Activated naive CD8-positive, alpha-beta T cell treated with anti-CD3 and anti-CD28 coated beads, Interleukin-2, amount 10 ng/mL, durations not matched to agents 7 days and 5 days (primary cell): ENCODE results near the gene ZBP1. TPM values are rescaled to one million over a fixed set of nuclear protein-coding genes. Genes with fewer than 3 reads are reported as not detected.

Experiments used
- ATAC-seq: fragments of 150-1000 bp; cut with Tn5 transposase; one replicate; pipeline ENCODE4 v1.10.0; 2021; ENCODE audit warnings: low read depth, moderate library complexity
- POLR2A ChIA-PET: fragments of 350-600 bp; sonication (Branson Sonifier 250); formaldehyde crosslinking; loops from one replicate; lab custom pipeline; 2021; ENCODE audit warnings: antibody characterized with exemption; lab: Charles Lee
- DNase-seq: peaks from one replicate; pipeline ENCODE4 v3.0.0; 2021
- H3K27ac Mint-ChIP-seq: one replicate; pipeline ENCODE4 v1.8.0; 2022; ENCODE audit warnings: mild to moderate bottlenecking, mixed read lengths
- H3K27me3 Mint-ChIP-seq: one replicate; pipeline ENCODE4 v1.8.0; 2022; ENCODE audit warnings: mild to moderate bottlenecking, moderate library complexity, mixed read lengths
- H3K36me3 Mint-ChIP-seq: one replicate; pipeline ENCODE4 v1.8.0; 2021; ENCODE audit warnings: mild to moderate bottlenecking, mixed read lengths
- H3K4me1 Mint-ChIP-seq: one replicate; pipeline ENCODE4 v1.8.0; 2021; ENCODE audit warnings: mixed read lengths
- H3K4me3 Mint-ChIP-seq: one replicate; pipeline ENCODE4 v1.8.0; 2022; ENCODE audit warnings: mild to moderate bottlenecking, moderate library complexity, mixed read lengths
- H3K9me3 Mint-ChIP-seq: one replicate; pipeline ENCODE4 v1.8.0; 2021; ENCODE audit warnings: mixed read lengths
- total RNA-seq, 2 experiments: library from RNA; stranded (reverse); gene quantifications; one replicate each; pipeline ENCODE4 v1.2.3, GENCODE V29; 2021

Gene ZBP1
- total RNA-seq, 2 experiments from 2014 or later, result 27.5 to 28.5 TPM

- ATAC-seq (no peak), DNase-seq (no peak)
- Mint-ChIP-seq H3K27me3 (peaks cover 14% of the 10 kb centered on the region), H3K36me3 (no peaks in the 10 kb centered on the region), H3K27ac (no peak overlapping the region), H3K4me3 (no peak overlapping the region), H3K9me3 (no peaks in the 10 kb centered on the region), H3K4me1 (no peaks in the 10 kb centered on the region)
- POLR2A ChIA-PET, result no interaction called here
Measured at GRCh38 chr20:57566803-57567459, 53.3 kb downstream of the ZBP1 start.

DNA sequence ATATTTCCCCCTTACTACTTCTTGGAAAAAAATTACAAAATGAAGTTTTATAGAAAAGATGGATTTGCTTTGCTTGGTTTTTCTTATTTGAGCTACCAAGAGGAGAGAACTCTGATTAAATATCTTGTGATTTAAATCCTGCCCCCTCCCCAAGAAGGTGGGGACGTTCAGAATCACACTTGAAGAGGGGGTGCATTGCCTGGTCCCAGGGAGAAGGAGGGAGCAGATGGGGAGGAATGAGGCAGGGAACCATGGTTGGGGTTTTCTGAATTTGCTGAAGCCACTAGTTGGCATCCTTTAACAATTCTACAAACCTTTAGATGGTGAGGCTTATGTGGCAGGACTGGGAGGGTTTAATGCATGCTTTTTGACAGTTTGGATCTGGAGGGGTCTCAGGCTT, 53.8 kb downstream of the ZBP1 start:
- H3K36me3 Mint-ChIP-seq, result no peaks in the 10 kb centered on the region
- ATAC-seq, result no peak
- peaks cover 14% of the 10 kb centered on the region for H3K27me3 Mint-ChIP-seq

GRCh38 chr20:57564951-57565642, 55.1 kb downstream of the ZBP1 start:
- POLR2A ChIA-PET, result no interaction called here
- DNase-seq, result no peak
- ATAC-seq, result no peak
- Mint-ChIP-seq H3K4me1 (no peaks in the 10 kb centered on the region), H3K4me3 (no peak overlapping the region), H3K27ac (no peak overlapping the region), H3K9me3 (no peaks in the 10 kb centered on the region), H3K36me3 (no peaks in the 10 kb centered on the region), H3K27me3 (peaks cover 16% of the 10 kb centered on the region)

More for the DNA sequence above, 53.8 kb downstream of the ZBP1 start:
- no peak for DNase-seq
- no peaks in the 10 kb centered on the region for H3K9me3 Mint-ChIP-seq
- H3K4me3 Mint-ChIP-seq, result no peak overlapping the region
- H3K27ac Mint-ChIP-seq, result no peak overlapping the region
- POLR2A ChIA-PET, result no interaction called here
- H3K4me1 Mint-ChIP-seq, result no peaks in the 10 kb centered on the region

GRCh38 chr20:57564180-57564802, 55.9 kb downstream of the ZBP1 start:
- no peaks in the 10 kb centered on the region for H3K4me1 Mint-ChIP-seq
- ATAC-seq (no peak), DNase-seq (no peak)
- POLR2A ChIA-PET, result no interaction called here
- H3K9me3 Mint-ChIP-seq, result no peaks in the 10 kb centered on the region
- no peaks in the 10 kb centered on the region for H3K36me3 Mint-ChIP-seq
- H3K27me3 Mint-ChIP-seq, result peaks cover 18% of the 10 kb centered on the region
- H3K27ac Mint-ChIP-seq, result no peak overlapping the region
- H3K4me3 Mint-ChIP-seq, result no peak overlapping the region

GRCh38 chr20:57563522-57563921, 56.7 kb downstream of the ZBP1 start:
- DNase-seq, result no peak
- Mint-ChIP-seq H3K4me3 (no peak overlapping the region), H3K9me3 (no peaks in the 10 kb centered on the region), H3K27ac (no peak overlapping the region), H3K36me3 (no peaks in the 10 kb centered on the region), H3K27me3 (peaks cover 13% of the 10 kb centered on the region), H3K4me1 (no peaks in the 10 kb centered on the region)
- no peak for ATAC-seq
- POLR2A ChIA-PET, result no interaction called here

DNA sequence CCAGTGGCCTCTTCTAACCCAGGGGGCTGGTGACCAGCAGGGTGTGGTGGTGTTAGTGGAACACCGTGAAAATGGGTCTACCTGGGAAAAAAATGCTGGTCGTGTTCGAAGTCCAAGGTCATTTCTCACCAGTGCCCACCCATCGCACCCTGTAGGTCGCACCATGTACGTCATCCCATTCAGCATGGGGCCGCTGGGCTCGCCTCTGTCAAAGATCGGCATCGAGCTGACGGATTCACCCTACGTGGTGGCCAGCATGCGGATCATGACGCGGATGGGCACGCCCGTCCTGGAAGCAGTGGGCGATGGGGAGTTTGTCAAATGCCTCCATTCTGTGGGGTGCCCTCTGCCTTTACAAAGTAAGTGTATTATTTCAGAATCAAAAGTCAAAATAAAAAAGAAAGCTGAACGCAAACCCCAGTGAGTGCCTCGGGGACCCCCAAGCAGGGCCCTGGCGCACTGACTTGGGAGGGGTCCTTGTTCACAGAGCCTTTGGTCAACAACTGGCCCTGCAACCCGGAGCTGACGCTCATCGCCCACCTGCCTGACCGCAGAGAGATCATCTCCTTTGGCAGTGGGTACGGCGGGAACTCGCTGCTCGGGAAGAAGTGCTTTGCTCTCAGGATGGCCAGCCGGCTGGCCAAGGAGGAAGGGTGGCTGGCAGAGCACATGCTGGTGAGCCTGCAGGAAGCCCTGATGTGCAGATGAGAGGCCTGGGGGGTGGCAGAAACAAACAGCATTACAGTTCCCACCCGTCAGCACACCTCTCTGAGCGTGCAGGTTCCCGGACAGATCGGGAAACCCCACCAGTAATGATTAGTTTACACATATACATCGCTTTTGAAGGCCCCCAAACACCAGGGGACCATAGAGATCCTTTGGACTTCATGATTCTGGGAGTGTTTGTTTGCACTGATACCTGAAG, 57.4 kb downstream of the ZBP1 start:
- ATAC-seq (no peak), DNase-seq (no peak)
- Mint-ChIP-seq H3K4me3 (no peak overlapping the region), H3K27ac (no peak overlapping the region), H3K4me1 (no peaks in the 10 kb centered on the region), H3K9me3 (no peaks in the 10 kb centered on the region), H3K36me3 (no peaks in the 10 kb centered on the region), H3K27me3 (peaks cover 14% of the 10 kb centered on the region)
- POLR2A ChIA-PET, result no interaction called here

DNA sequence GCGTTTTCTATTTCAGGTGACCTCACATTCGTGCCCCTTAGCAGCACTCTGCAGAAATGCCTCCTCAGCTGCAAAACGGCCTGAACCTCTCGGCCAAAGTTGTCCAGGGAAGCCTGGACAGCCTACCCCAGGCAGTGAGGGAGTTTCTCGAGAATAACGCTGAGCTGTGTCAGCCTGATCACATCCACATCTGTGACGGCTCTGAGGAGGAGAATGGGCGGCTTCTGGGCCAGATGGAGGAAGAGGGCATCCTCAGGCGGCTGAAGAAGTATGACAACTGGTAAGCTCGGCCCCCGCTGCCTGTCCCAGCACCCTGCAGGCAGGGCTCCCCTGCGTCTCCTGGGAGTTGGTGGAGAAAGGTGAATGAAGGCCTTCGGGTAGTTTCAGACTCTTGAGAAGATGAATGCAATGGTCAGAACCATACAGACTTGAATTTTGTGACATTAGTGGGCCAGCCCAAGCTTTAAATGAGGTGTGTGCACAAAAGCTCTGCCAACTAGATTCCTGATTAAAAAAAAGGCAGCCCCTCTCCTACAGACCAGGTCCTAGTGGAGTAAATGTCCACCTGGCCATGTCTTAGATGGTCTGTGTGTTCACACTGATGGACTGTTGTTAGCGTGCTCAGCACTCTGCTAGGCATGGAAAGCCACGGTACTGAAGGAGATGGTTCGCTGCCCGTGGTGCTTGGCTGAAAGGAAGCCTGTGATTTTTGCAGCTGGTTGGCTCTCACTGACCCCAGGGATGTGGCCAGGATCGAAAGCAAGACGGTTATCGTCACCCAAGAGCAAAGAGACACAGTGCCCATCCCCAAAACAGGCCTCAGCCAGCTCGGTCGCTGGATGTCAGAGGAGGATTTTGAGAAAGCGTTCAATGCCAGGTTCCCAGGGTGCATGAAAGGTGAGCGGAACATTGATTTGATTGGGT, 58.6 kb downstream of the ZBP1 start:
- H3K27ac Mint-ChIP-seq, result no peak overlapping the region
- POLR2A ChIA-PET, result no interaction called here
- H3K27me3 Mint-ChIP-seq, result peaks cover 17% of the 10 kb centered on the region
- no peaks in the 10 kb centered on the region for H3K9me3 Mint-ChIP-seq
- no peak overlapping the region for H3K4me3 Mint-ChIP-seq
- H3K36me3 Mint-ChIP-seq, result no peaks in the 10 kb centered on the region
- no peaks in the 10 kb centered on the region for H3K4me1 Mint-ChIP-seq
- ATAC-seq (no peak), DNase-seq (no peak)

GRCh38 chr20:57560554-57561355, 59.5 kb downstream of the ZBP1 start, which contains the start of gene PCK1:
TSS of gene PCK1 (plus strand) at chr20:57561110. CDS start at chr20:57561412, 302 bp downstream.
- Mint-ChIP-seq H3K27ac (no peak within 1 kb of the TSS), H3K27me3 (peaks cover 14% of the 10 kb centered on the region), H3K9me3 (no peaks in the 10 kb centered on the region), H3K4me1 (no peaks in the 10 kb centered on the region), H3K4me3 (no peak within 1 kb of the TSS), H3K36me3 (no peaks in the 10 kb centered on the region)
- DNase-seq (no peak), ATAC-seq (no peak)
- POLR2A ChIA-PET, result no interaction called here

GRCh38 chr20:57559658-57560553, 60.3 kb downstream of the ZBP1 start:
- H3K4me3 Mint-ChIP-seq, result no peak overlapping the region
- no peaks in the 10 kb centered on the region for H3K9me3 Mint-ChIP-seq
- ATAC-seq (no peak), DNase-seq (no peak)
- peaks cover 13% of the 10 kb centered on the region for H3K27me3 Mint-ChIP-seq
- H3K4me1 Mint-ChIP-seq, result no peaks in the 10 kb centered on the region
- no peak overlapping the region for H3K27ac Mint-ChIP-seq
- H3K36me3 Mint-ChIP-seq, result no peaks in the 10 kb centered on the region
- POLR2A ChIA-PET, result no interaction called here

DNA sequence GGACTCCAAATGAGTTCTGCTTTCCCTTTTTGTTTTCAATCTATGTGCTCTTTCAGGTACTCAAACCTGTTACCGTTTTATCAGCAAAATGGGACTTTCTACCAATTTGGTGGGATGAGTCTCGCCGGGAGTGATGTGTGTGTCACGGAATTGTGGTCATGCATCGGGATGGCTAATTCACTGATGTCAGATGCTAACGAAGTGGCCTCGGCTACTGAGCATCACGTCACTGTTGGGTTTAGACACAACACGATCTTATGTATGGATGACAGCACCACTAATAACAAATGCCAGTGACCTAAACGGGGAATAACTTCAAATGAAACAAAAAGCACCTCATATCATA, 61.0 kb downstream of the ZBP1 start:
- H3K4me3 Mint-ChIP-seq, result no peak overlapping the region
- no peak overlapping the region for H3K27ac Mint-ChIP-seq
- H3K36me3 Mint-ChIP-seq, result no peaks in the 10 kb centered on the region
- no peaks in the 10 kb centered on the region for H3K4me1 Mint-ChIP-seq
- H3K9me3 Mint-ChIP-seq, result no peaks in the 10 kb centered on the region
- POLR2A ChIA-PET, result no interaction called here
- ATAC-seq, result no peak
- no peak for DNase-seq
- peaks cover 16% of the 10 kb centered on the region for H3K27me3 Mint-ChIP-seq

DNA sequence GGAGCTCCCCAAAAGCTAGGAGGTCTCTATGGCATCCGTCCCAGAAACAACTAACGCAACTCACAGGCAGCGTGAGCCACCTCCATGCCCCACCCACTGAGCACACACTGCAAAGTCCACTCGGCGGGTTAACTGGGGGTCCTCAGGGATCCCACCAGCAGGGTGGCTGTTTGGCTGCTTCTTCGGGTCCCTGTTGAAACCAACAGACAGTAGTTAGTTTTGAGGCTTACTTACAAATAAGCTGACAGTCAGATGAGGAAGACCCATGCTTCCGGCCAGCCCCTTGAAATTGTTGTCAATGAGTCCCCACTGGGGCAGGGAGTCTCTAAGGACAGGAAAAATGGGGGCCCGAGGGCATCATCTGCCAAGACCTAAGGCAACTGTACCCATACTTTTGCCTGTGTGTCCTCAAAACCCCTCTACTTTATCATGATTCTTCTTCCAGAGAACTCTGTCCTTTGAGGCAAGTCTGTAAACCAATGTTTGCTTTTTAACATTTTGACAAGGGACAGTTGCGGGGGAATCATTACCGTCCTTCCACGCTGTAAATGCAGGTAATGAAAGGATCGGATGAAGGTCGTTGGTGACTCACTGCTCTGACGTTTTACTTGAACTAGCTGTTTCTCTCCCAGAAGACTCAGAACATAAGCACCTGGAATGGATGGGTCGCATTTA, 61.5 kb downstream of the ZBP1 start:
- no peak overlapping the region for H3K27ac Mint-ChIP-seq
- POLR2A ChIA-PET, result no interaction called here
- DNase-seq (no peak), ATAC-seq (no peak)
- H3K9me3 Mint-ChIP-seq, result no peaks in the 10 kb centered on the region
- no peaks in the 10 kb centered on the region for H3K36me3 Mint-ChIP-seq
- H3K4me1 Mint-ChIP-seq, result no peaks in the 10 kb centered on the region
- peaks cover 19% of the 10 kb centered on the region for H3K27me3 Mint-ChIP-seq
- no peak overlapping the region for H3K4me3 Mint-ChIP-seq
